ENCODE data around the gene UNC93B1. TPM values are rescaled to one million over a fixed set of nuclear protein-coding genes. Genes with fewer than 3 reads are reported as not detected.

The UNC93B1 gene
- total RNA-seq, 2 experiments from 2014 or later = 21.3 to 22.0 TPM

DNA sequence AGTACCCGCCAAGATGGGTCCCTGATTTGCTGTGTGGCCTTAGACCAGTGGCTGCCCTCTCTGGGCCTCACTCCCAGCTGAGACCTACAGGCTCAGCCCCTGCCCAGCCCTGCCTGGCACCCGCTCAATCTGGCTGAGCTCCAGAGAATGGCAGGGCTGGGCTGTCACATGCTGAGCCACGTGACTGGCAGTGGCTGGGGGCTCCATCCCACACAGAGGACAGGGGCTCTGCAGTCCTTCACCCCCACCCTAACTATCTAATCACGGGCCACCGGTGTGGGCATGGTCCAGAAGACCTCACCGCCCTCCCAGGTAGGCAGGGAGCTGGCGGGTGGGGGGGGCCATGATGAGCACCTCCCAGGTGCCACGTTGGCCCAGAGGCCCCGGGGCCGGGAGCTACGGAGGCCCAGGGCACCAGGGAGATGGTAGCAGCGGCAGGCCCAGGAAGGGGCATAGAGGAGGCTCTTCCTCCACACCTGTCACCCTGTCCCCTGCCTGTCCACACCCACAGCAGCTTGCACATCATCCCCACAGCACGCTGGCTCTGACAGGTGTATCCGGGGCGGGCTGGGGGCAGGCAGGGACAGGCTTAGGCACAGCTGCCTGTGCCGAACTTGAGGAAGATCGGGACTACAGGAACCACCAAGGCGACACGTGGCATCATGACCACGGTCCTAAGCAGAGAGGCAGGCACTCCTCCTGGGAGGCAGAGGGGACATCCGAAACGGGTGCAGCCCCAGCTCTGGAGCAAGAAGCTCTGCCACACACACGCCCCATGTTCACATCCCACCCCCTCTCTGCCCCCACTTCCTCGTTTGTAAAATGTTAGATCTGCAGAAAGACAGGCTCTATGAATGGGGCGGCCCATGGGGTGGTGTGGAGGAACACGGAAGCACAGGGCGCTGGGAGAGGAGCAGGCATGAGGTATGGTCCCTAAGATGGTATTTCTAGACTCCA, 4.8 kb upstream of the UNC93B1 start:
- Mint-ChIP-seq H3K27ac (peak overlapping the region; percentile 64), H3K4me3 (peak overlapping the region; percentile 20), H3K36me3 (ENCODE audit: low read depth) (no peaks in the 10 kb centered on the region), H3K27me3 (peaks cover 7% of the 10 kb centered on the region), H3K9me3 (no peaks in the 10 kb centered on the region), H3K4me1 (ENCODE audit: low read depth) (peaks cover 18% of the 10 kb centered on the region)
- Histone ChIP-seq H3K9me3 (ENCODE audit: control insufficient read depth in 1 of 2, insufficient read depth in 1 of 2, low read length in 2 of 2) (peaks cover 0 to under 1% of the 10 kb centered on the region in 2 experiments), H3K36me3 (ENCODE audit: insufficient read depth, low read length) (no peaks in the 10 kb centered on the region), H3K27ac (ENCODE audit: low read depth in 1 of 2, low read length in 2 of 2) (no peak overlapping the region), H3K27me3 (ENCODE audit: control insufficient read depth in 1 of 2, insufficient read depth in 2 of 2, low read length in 2 of 2) (no peaks in the 10 kb centered on the region), H3K4me3 (ENCODE audit: low read length) (no peak overlapping the region), H3K4me1 (ENCODE audit: insufficient read depth, low read length) (peaks cover 14% of the 10 kb centered on the region)
- TF ChIP-seq, protein P1, sequence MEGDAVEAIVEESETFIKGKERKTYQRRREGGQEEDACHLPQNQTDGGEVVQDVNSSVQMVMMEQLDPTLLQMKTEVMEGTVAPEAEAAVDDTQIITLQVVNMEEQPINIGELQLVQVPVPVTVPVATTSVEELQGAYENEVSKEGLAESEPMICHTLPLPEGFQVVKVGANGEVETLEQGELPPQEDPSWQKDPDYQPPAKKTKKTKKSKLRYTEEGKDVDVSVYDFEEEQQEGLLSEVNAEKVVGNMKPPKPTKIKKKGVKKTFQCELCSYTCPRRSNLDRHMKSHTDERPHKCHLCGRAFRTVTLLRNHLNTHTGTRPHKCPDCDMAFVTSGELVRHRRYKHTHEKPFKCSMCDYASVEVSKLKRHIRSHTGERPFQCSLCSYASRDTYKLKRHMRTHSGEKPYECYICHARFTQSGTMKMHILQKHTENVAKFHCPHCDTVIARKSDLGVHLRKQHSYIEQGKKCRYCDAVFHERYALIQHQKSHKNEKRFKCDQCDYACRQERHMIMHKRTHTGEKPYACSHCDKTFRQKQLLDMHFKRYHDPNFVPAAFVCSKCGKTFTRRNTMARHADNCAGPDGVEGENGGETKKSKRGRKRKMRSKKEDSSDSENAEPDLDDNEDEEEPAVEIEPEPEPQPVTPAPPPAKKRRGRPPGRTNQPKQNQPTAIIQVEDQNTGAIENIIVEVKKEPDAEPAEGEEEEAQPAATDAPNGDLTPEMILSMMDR (IDR thresholded peaks at IDR 0.05) = no peak
- POLR2A ChIA-PET = interaction anchor here (1.2 kb wide), 1 partner anchor 10 kb away, joined by 3 read pairs; no protein-coding TSS in a partner anchor
- DNase-seq (no peak), ATAC-seq (ENCODE audit: poor library complexity) (peak; percentile 46)
- intact Hi-C loops (cut with DNase I, micrococcal nuclease) = loop anchor here (5.0 to 10.0 kb wide), 2 partner anchors 196 to 199 kb away; no protein-coding TSS in a partner anchor
- CTCF ChIA-PET = no interaction called here

DNA sequence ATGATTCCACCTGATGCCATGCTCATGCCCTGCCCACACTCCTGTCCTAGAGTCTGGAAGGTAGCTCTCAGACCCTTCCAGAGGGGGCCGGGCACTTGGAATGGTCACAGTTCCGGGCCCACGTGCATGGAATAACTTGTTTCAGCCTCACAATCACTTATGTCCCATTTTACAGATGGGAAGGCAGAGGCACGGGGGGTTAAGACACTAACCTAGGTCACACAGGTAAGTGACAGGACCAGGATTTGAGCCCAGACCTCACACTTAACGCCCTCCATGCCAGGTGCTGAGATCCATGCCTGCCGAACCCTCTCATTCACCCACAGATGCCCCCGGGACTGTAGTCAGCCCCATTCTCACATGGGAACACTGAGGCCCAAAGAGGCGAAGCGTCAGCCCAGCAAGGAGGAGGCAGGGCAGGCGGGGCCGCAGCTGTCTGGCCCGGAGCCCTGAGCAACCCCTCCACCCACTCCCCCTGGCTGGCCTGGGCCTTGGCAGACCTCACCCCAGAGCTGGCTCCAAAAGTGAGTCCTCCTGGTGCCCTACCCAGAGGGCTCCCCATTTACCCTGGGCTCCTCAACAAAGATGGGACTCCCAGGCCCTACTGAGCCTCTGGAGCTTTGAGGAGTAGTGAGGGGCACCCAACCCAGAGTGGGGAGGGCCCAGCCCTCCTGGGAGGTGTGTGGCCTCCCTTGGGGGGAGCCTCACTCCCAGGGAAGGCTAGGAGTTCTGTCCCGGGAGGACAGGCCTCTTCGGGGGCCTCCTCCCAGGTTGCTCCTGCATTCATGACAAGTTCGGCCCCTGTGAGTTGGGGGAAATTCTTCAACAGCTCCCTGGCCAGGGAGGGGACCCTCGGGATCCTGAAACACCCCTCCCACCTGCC, 3.8 kb upstream of the UNC93B1 start:
- Mint-ChIP-seq H3K27ac (no peak overlapping the region), H3K4me3 (no peak overlapping the region), H3K27me3 (peaks cover 7% of the 10 kb centered on the region), H3K9me3 (no peaks in the 10 kb centered on the region), H3K36me3 (ENCODE audit: low read depth) (no peaks in the 10 kb centered on the region), H3K4me1 (ENCODE audit: low read depth) (peaks cover 22% of the 10 kb centered on the region)
- intact Hi-C loops (cut with DNase I, micrococcal nuclease) = loop anchor here (5.0 to 10.0 kb wide), 2 partner anchors 197 to 200 kb away; no protein-coding TSS in a partner anchor
- Histone ChIP-seq H3K36me3 (ENCODE audit: insufficient read depth, low read length) (no peaks in the 10 kb centered on the region), H3K4me3 (ENCODE audit: low read length) (no peak overlapping the region), H3K27ac (ENCODE audit: low read depth in 1 of 2, low read length in 2 of 2) (no peak overlapping the region), H3K9me3 (ENCODE audit: control insufficient read depth in 1 of 2, insufficient read depth in 1 of 2, low read length in 2 of 2) (no peaks in the 10 kb centered on the region), H3K27me3 (ENCODE audit: control insufficient read depth in 1 of 2, insufficient read depth in 2 of 2, low read length in 2 of 2) (no peaks in the 10 kb centered on the region), H3K4me1 (ENCODE audit: insufficient read depth, low read length) (peaks cover 20% of the 10 kb centered on the region)
- no peak for ATAC-seq (ENCODE audit: poor library complexity)
- CTCF ChIA-PET = no interaction called here
- DNase-seq = no peak
- TF ChIP-seq, protein P1 (IDR thresholded peaks at IDR 0.05) = no peak
- POLR2A ChIA-PET = interaction anchor here (1.2 kb wide), 1 partner anchor 9 kb away, joined by 3 read pairs; no protein-coding TSS in a partner anchor

DNA sequence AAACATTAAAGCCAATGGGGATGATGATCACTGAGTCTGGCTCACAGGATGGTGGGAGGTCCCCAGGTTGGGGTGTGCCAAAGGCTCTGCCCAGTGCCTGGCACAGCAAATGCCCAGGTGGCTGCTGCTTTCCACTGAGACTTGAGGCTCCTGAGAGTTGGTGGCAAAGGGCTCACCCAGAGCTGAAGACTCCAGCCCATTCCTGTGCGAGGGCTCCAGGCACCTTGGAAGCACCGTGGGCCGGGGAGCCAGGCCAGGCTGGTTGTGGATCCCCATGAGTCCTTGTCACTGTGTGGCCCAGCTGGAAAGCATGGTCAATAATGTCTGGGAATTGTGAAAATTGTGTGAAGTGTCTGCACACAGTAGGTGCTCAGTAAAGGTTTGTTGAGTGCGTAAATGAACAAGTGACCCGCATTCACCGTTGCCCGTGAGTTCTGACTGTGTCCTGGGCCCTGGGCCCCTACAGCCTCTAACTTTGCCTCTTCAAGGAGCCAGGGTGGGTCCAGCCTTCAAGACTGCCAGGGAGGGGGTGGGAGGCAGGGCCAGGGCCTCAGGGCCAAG, 2.8 kb upstream of the UNC93B1 start:
- Mint-ChIP-seq H3K4me1 (ENCODE audit: low read depth) (peaks cover 31% of the 10 kb centered on the region), H3K27ac (no peak overlapping the region), H3K9me3 (no peaks in the 10 kb centered on the region), H3K4me3 (no peak overlapping the region), H3K27me3 (peaks cover 7% of the 10 kb centered on the region), H3K36me3 (ENCODE audit: low read depth) (no peaks in the 10 kb centered on the region)
- TF ChIP-seq, protein P1 (IDR thresholded peaks at IDR 0.05) = no peak
- Histone ChIP-seq H3K36me3 (ENCODE audit: insufficient read depth, low read length) (no peaks in the 10 kb centered on the region), H3K9me3 (ENCODE audit: control insufficient read depth in 1 of 2, insufficient read depth in 1 of 2, low read length in 2 of 2) (no peaks in the 10 kb centered on the region), H3K4me1 (ENCODE audit: insufficient read depth, low read length) (peaks cover 24% of the 10 kb centered on the region), H3K27me3 (ENCODE audit: control insufficient read depth in 1 of 2, insufficient read depth in 2 of 2, low read length in 2 of 2) (no peaks in the 10 kb centered on the region), H3K4me3 (ENCODE audit: low read length) (no peak overlapping the region), H3K27ac (ENCODE audit: low read depth in 1 of 2, low read length in 2 of 2) (no peak overlapping the region)
- POLR2A ChIA-PET = no interaction called here
- intact Hi-C loops (cut with DNase I, micrococcal nuclease) = loop anchor here (5.0 to 10.0 kb wide), 2 partner anchors 198 to 201 kb away; no protein-coding TSS in a partner anchor
- CTCF ChIA-PET = no interaction called here
- no peak for DNase-seq
- no peak for ATAC-seq (ENCODE audit: poor library complexity)
